IMR-90 (cell line): ENCODE data around the gene ZNF366. TPM values are rescaled to one million over a fixed set of nuclear protein-coding genes. Genes with fewer than 3 reads are reported as not detected.

Experiments used
- ATAC-seq: fragments of 200-7000 bp; cut with Tn5 transposase; 2 replicates; pipeline ENCODE4 v1.9.1; 2020; ENCODE audit warnings: low read depth, mild to moderate bottlenecking, moderate library complexity
- BruUV-seq: library from RNA; stranded (reverse); fragments of 400-500 nt; replicated peaks from 2 replicates; lab custom pipeline; 2021; lab: Mats Ljungman, UMichigan
- CTCF ChIA-PET: fragments of 300-600 bp; formaldehyde crosslinking; extraction: SDS; loops from one replicate; lab custom pipeline; 2021; ENCODE audit warnings: antibody characterized with exemption; lab: Yijun Ruan, JAX
- POLR2A ChIA-PET: fragments of 300-600 bp; sonication (Branson Sonifier 250); formaldehyde crosslinking; loops from one replicate; lab custom pipeline; 2022; ENCODE audit warnings: antibody characterized with exemption; ENCODE audit not compliant: unreplicated experiment; lab: Charles Lee
- DNase-seq: peaks from one replicate; pipeline ENCODE4 v3.0.0; 2013
- H2AFZ ChIP-seq: replicated peaks from 2 replicates; pipeline ENCODE3; 2013; ENCODE audit warnings: low read length, mild to moderate bottlenecking; ENCODE audit not compliant: poor library complexity
- H2AK5ac ChIP-seq: 2 replicates; pipeline ENCODE4 v1.6.1; 2013; ENCODE audit warnings: low read depth, low read length, inconsistent platforms
- H2AK9ac ChIP-seq: replicated peaks from 2 replicates; pipeline ENCODE3; 2013; ENCODE audit warnings: mild to moderate bottlenecking, low read depth, low read length, moderate library complexity; ENCODE audit not compliant: poor library complexity
- H2BK120ac ChIP-seq: 2 replicates; pipeline ENCODE4 v1.6.1; 2013; ENCODE audit warnings: low read depth, low read length, inconsistent platforms
- H2BK15ac ChIP-seq: 3 replicates; pipeline ENCODE4 v1.6.1; 2013; ENCODE audit warnings: low read depth, low read length, inconsistent platforms
- H2BK20ac ChIP-seq: 2 replicates; pipeline ENCODE4 v1.6.1; 2013; ENCODE audit warnings: low read depth, mild to moderate bottlenecking, inconsistent platforms, low read length, moderate library complexity
- H2BK5ac ChIP-seq: 2 replicates; pipeline ENCODE4 v1.6.1; 2013; ENCODE audit warnings: mild to moderate bottlenecking, low read depth, low read length, inconsistent platforms; ENCODE audit not compliant: poor library complexity, severe bottlenecking
- H3K14ac ChIP-seq: replicated peaks from 2 replicates; pipeline ENCODE4 v1.6.1; 2013; ENCODE audit warnings: low read depth, low read length, inconsistent platforms
- H3K18ac ChIP-seq: 2 replicates; pipeline ENCODE4 v1.6.1; 2013; ENCODE audit warnings: low read depth, low read length, control low read depth
- H3K23ac ChIP-seq: 2 replicates; pipeline ENCODE4 v1.6.1; 2013; ENCODE audit warnings: low read depth, low read length, inconsistent platforms
- H3K27ac ChIP-seq: 2 replicates; pipeline ENCODE4 v1.5.1; 2013; ENCODE audit warnings: mild to moderate bottlenecking, control low read depth, low read length; ENCODE audit not compliant: insufficient read depth
- H3K27me3 ChIP-seq: 2 replicates; pipeline ENCODE4 v1.6.1; 2013; ENCODE audit warnings: low read length; ENCODE audit not compliant: control insufficient read depth, insufficient read depth
- H3K36me3 ChIP-seq: 2 replicates; pipeline ENCODE4 v1.6.1; 2013; ENCODE audit warnings: low read length, mixed read lengths; ENCODE audit not compliant: control insufficient read depth, insufficient read depth
- H3K4ac ChIP-seq: 2 replicates; pipeline ENCODE4 v1.6.1; 2013; ENCODE audit warnings: low read depth, low read length, inconsistent platforms
- H3K4me1 ChIP-seq: 2 replicates; pipeline ENCODE4 v1.6.1; 2013; ENCODE audit warnings: low read length, mixed read lengths; ENCODE audit not compliant: control insufficient read depth, insufficient read depth
- H3K4me2 ChIP-seq: 2 replicates; pipeline ENCODE4 v1.6.1; 2013; ENCODE audit warnings: low read depth, mild to moderate bottlenecking, control low read depth, low read length, moderate library complexity
- H3K4me3 ChIP-seq: 2 replicates; pipeline ENCODE4 v1.5.1; 2013; ENCODE audit warnings: low read depth, mild to moderate bottlenecking, control low read depth, low read length, moderate library complexity; ENCODE audit not compliant: insufficient read depth
- H3K56ac ChIP-seq: 2 replicates; pipeline ENCODE4 v1.6.1; 2013; ENCODE audit warnings: low read length, inconsistent platforms; ENCODE audit not compliant: insufficient read depth; ENCODE audit errors: extremely low read depth
- H3K79me1 ChIP-seq, 2 experiments: 2 replicates each; pipeline ENCODE4 v1.6.1; 2013; ENCODE audit warnings: low read length in 2 of 2, inconsistent platforms in 1 of 2, low read depth in 1 of 2
- H3K9ac ChIP-seq: 2 replicates; pipeline ENCODE4 v1.6.1; 2013; ENCODE audit warnings: low read depth, low read length, control low read depth
- H3K9me1 ChIP-seq: 2 replicates; pipeline ENCODE4 v1.6.1; 2013; ENCODE audit warnings: low read length, inconsistent platforms; ENCODE audit not compliant: insufficient read depth
- H3K9me3 ChIP-seq: 2 replicates; pipeline ENCODE4 v1.6.1; 2013; ENCODE audit warnings: low read length; ENCODE audit not compliant: control insufficient read depth, insufficient read depth
- H4K20me1 ChIP-seq: 2 replicates; pipeline ENCODE4 v1.6.1; 2013; ENCODE audit warnings: low read length, inconsistent platforms; ENCODE audit not compliant: insufficient read depth
- H4K5ac ChIP-seq: 2 replicates; pipeline ENCODE4 v1.6.1; 2013; ENCODE audit warnings: mild to moderate bottlenecking, low read depth, low read length, control low read depth
- H4K8ac ChIP-seq, 2 experiments: 2 replicates each; pipeline ENCODE4 v1.6.1; 2013; ENCODE audit warnings: low read depth in 2 of 2, low read length in 2 of 2, control low read depth in 1 of 2, inconsistent platforms in 1 of 2
- H4K91ac ChIP-seq: 2 replicates; pipeline ENCODE4 v1.6.1; 2013; ENCODE audit warnings: low read depth, low read length, inconsistent platforms; ENCODE audit not compliant: insufficient read depth
- BHLHE40 ChIP-seq: fragments of 150-350 bp; IDR thresholded peaks from 2 replicates; pipeline ENCODE4 v1.6.1; 2016; ENCODE audit warnings: mild to moderate bottlenecking, low read depth, low read length
- CEBPB ChIP-seq: IDR thresholded peaks from 2 replicates; pipeline ENCODE4 v1.6.1; 2012; ENCODE audit warnings: low read depth, low read length, improper control_type of control experiment
- CHD1 ChIP-seq: IDR thresholded peaks from 2 replicates; pipeline ENCODE4 v1.6.1; 2012; ENCODE audit warnings: low read depth, low read length, improper control_type of control experiment
- CTCF ChIP-seq: conservative IDR thresholded peaks from 2 replicates; pipeline ENCODE4 v1.5.1; 2012; ENCODE audit warnings: mild to moderate bottlenecking, low read depth, low read length, improper control_type of control experiment
- FOS ChIP-seq: fragments of 150-350 bp; IDR thresholded peaks from 2 replicates; pipeline ENCODE4 v1.6.1; 2016; ENCODE audit warnings: low read depth, low read length
- MAFK ChIP-seq: IDR thresholded peaks from 2 replicates; pipeline ENCODE4 v1.6.1; 2012; ENCODE audit warnings: low read depth, low read length, improper control_type of control experiment
- MXI1 ChIP-seq: IDR thresholded peaks from 2 replicates; pipeline ENCODE4 v1.6.1; 2012; ENCODE audit warnings: low read depth, mild to moderate bottlenecking, low read length, moderate library complexity, borderline replicate concordance
- NFE2L2 ChIP-seq: fragments of 150-350 bp; IDR thresholded peaks from 2 replicates; pipeline ENCODE4 v1.6.1; 2016; ENCODE audit warnings: low read depth, mild to moderate bottlenecking, low read length
- POLR2A ChIP-seq: IDR thresholded peaks from 2 replicates; pipeline ENCODE4 v1.6.1; 2012; ENCODE audit warnings: mild to moderate bottlenecking, low read depth, low read length
- RAD21 ChIP-seq: IDR thresholded peaks from 2 replicates; pipeline ENCODE4 v1.6.1; 2012; ENCODE audit warnings: low read length, improper control_type of control experiment
- RCOR1 ChIP-seq: IDR thresholded peaks from 2 replicates; pipeline ENCODE4 v1.6.1; 2012; ENCODE audit warnings: mild to moderate bottlenecking, low read length, improper control_type of control experiment; ENCODE audit not compliant: insufficient replicate concordance
- RFX5 ChIP-seq: IDR thresholded peaks from 2 replicates; pipeline ENCODE4 v1.8.0; 2012; ENCODE audit warnings: low read depth, mild to moderate bottlenecking, low read length, moderate library complexity
- SMC3 ChIP-seq: fragments of 150-350 bp; IDR thresholded peaks from 2 replicates; pipeline ENCODE4 v1.6.1; 2016; ENCODE audit warnings: low read depth, mild to moderate bottlenecking, antibody characterized with exemption, low read length, moderate library complexity
- USF2 ChIP-seq: fragments of 150-350 bp; IDR thresholded peaks from 2 replicates; pipeline ENCODE4 v1.6.1; 2017; ENCODE audit warnings: mild to moderate bottlenecking, antibody characterized with exemption, low read length, low read depth
- WGBS, 2 experiments: methylation state at CpG; one replicate each; pipeline versions ENCODE4 v1.1.5 to v1.1.7; 2013; ENCODE audit warnings: missing lambda C conversion rate in 2 of 2; ENCODE audit not compliant: insufficient read length in 1 of 2; ENCODE audit errors: extremely low coverage in 2 of 2; 5-methylcytosine and 5-hydroxymethylcytosine counted together
- dilution Hi-C: fragments of 300-500 bp; cut with HindIII; formaldehyde crosslinking; loops from one replicate; pipeline ENCODE4 v1.14.3; 2018; ENCODE audit warnings: low sequenced_read_pairs; ENCODE audit not compliant: unreplicated experiment
- in situ Hi-C: fragments of 300-500 bp; cut with MboI; formaldehyde crosslinking; loops from 3 replicates; pipeline ENCODE4 v1.14.3; 2019; ENCODE audit warnings: low sequenced_read_pairs, inconsistent platforms, mixed read lengths
- intact Hi-C: fragments of 100-400 bp; cut with micrococcal nuclease; formaldehyde crosslinking; loops from 2 replicates; pipeline ENCODE4 v1.10.0; 2022
- polyA plus RNA-seq, 3 experiments: library from polyadenylated mRNA; depleted of rRNA; stranded (reverse); fragments of >200 nt; gene quantifications; 2 replicates each; pipeline ENCODE4 v1.2.3, GENCODE V29; 2012; ENCODE audit warnings: low replicate concordance in 1 of 3
- total RNA-seq: library from RNA; depleted of rRNA; stranded (reverse); fragments of >200 nt; gene quantifications from 2 replicates; pipeline ENCODE4 v1.2.3, GENCODE V29; 2012
- TF ChIP-seq, protein P1 (sequence below): fragments of 150-350 bp; IDR thresholded peaks from 2 replicates; pipeline ENCODE4 v1.6.1; 2016; ENCODE audit warnings: low read depth, mild to moderate bottlenecking, low read length, moderate library complexity, borderline replicate concordance

Gene ZNF366
- total and polyA plus RNA-seq, 2 of the 4 experiments (the other 2 are of a cell fraction), result not detected

GRCh38 chr5:72440207-72440638 is 67.0 kb downstream of the ZNF366 start:
- H3K36me3 ChIP-seq, result no peaks in the 10 kb centered on the region
- no peak overlapping the region for H3K9ac ChIP-seq
- H2BK120ac ChIP-seq, result no peak overlapping the region; the same call in 1 of the 2 replicates
- H2AK9ac ChIP-seq, result no peak overlapping the region
- no peak overlapping the region for H3K56ac ChIP-seq
- H3K18ac ChIP-seq, result peak overlapping the region; percentile 40; the same call in 1 of the 2 replicates
- in situ Hi-C loops (no loop called here), intact Hi-C loops (no loop called here), dilution Hi-C loops (no loop called here)
- ATAC-seq (no peak), DNase-seq (no peak)
- ChIA-PET POLR2A (no interaction called here), CTCF (no interaction called here)
- no peak overlapping the region for H3K4me3 ChIP-seq
- peak overlapping the region; percentile 20; the same call in 1 of the 2 replicates for H2AK5ac ChIP-seq
- H4K91ac ChIP-seq, result no peak overlapping the region
- H2BK5ac ChIP-seq, result no peak overlapping the region
- no peak overlapping the region for H3K4me2 ChIP-seq
- H3K27me3 ChIP-seq, result no peaks in the 10 kb centered on the region
- TF ChIP-seq USF2, result no peak
- no peak for TF ChIP-seq RAD21
- no peak for TF ChIP-seq NFE2L2
- no peak for TF ChIP-seq MXI1
- TF ChIP-seq FOS, result no peak
- TF ChIP-seq RFX5, result no peak
- no peak for TF ChIP-seq CHD1
- no peak for TF ChIP-seq BHLHE40
- TF ChIP-seq CEBPB, result no peak
- TF ChIP-seq MAFK, result no peak
- TF ChIP-seq CTCF, result no peak
- TF ChIP-seq POLR2A, result no peak
- no peak for TF ChIP-seq SMC3
- TF ChIP-seq, protein P1, sequence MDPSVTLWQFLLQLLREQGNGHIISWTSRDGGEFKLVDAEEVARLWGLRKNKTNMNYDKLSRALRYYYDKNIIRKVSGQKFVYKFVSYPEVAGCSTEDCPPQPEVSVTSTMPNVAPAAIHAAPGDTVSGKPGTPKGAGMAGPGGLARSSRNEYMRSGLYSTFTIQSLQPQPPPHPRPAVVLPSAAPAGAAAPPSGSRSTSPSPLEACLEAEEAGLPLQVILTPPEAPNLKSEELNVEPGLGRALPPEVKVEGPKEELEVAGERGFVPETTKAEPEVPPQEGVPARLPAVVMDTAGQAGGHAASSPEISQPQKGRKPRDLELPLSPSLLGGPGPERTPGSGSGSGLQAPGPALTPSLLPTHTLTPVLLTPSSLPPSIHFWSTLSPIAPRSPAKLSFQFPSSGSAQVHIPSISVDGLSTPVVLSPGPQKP, result no peak
- no peak for TF ChIP-seq RCOR1
- no CpG with 5 or more reads among the region's 1 CpG for WGBS, 2 experiments
- H3K9me1 ChIP-seq, result no peaks in the 10 kb centered on the region; the same call in 1 of the 2 replicates
- peak overlapping the region; percentile 90; the same call in 1 of the 3 replicates for H2BK15ac ChIP-seq
- no TSS peak for BruUV-seq
- no peak overlapping the region for H3K14ac ChIP-seq
- no peak overlapping the region for H3K27ac ChIP-seq
- no peak overlapping the region for H3K23ac ChIP-seq
- no peak overlapping the region for H4K8ac ChIP-seq
- H4K20me1 ChIP-seq, result no peaks in the 10 kb centered on the region
- H3K79me1 ChIP-seq, result no peaks in the 10 kb centered on the region
- H2BK20ac ChIP-seq, result peak overlapping the region; percentile 58; the same call in 1 of the 2 replicates
- peak overlapping the region; percentile 1; the same call in 1 of the 2 replicates for H3K4ac ChIP-seq
- H3K9me3 ChIP-seq, result no peaks in the 10 kb centered on the region
- no peak overlapping the region; the same call in 1 of the 2 replicates for H4K5ac ChIP-seq
- no peak overlapping the region for H2AFZ ChIP-seq
- H3K4me1 ChIP-seq, result peaks cover 11% of the 10 kb centered on the region
